Measurements from ENCODE around the gene POLA2.

POLA2 gene

DNA sequence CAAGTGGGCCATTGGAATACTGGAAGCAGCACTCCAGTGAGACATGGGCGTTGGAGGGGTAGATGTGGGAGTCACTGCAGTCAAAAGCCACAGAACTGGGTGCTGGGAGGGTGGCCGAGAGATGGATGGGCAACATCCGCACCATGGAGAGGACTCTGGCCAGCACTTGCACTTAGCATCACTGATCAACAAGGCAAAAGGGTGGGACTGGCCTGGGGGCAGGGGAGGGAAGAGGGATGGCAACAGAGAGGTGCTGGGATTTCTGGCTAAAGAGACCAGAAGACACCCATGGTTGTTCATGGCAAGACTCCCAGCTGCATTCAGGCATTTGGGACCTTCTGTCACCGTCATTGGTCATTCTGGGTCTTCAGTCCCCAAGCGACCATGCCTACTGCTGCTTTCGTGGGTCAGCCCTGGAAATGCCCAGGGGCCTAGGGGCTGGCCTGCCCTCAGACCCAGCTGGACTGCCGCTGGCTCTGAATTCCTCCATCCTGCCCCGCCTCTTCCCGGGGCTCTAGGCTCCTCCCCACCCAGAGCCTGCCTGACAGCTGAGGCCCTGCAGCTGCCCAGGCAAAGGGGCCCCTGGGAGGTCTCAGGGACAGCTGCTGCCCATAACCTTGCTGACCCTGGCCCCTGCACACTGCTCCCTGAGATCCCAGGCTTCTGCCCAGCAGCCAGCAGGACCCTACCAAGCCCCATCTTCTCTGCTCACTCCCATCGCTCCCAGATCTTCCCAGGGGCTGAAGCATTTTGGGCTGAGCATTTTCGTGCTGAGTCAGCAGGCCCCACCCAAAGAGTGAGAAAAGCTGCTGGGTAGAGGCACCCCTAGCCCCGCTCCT, 39.9 kb downstream of the POLA2 start:
- no peak for DNase-seq (ENCODE audit: extremely low read depth, insufficient read length)
- no peaks in the 10 kb centered on the region for H3K27me3 ChIP-seq (replicated peaks; ENCODE audit: control insufficient read depth, insufficient read depth, low read length)
- no peak overlapping the region for H3K4me3 ChIP-seq (replicated peaks; ENCODE audit: low read depth, low read length)
- H3K36me3 ChIP-seq (ENCODE audit: control insufficient read depth, insufficient read depth, low read length): peaks cover 17% of the 10 kb centered on the region
- TF ChIP-seq, protein P1, sequence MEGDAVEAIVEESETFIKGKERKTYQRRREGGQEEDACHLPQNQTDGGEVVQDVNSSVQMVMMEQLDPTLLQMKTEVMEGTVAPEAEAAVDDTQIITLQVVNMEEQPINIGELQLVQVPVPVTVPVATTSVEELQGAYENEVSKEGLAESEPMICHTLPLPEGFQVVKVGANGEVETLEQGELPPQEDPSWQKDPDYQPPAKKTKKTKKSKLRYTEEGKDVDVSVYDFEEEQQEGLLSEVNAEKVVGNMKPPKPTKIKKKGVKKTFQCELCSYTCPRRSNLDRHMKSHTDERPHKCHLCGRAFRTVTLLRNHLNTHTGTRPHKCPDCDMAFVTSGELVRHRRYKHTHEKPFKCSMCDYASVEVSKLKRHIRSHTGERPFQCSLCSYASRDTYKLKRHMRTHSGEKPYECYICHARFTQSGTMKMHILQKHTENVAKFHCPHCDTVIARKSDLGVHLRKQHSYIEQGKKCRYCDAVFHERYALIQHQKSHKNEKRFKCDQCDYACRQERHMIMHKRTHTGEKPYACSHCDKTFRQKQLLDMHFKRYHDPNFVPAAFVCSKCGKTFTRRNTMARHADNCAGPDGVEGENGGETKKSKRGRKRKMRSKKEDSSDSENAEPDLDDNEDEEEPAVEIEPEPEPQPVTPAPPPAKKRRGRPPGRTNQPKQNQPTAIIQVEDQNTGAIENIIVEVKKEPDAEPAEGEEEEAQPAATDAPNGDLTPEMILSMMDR (IDR thresholded peaks at IDR 0.05; ENCODE audit: insufficient read depth, low read length, poor library complexity, severe bottlenecking): no peak

DNA sequence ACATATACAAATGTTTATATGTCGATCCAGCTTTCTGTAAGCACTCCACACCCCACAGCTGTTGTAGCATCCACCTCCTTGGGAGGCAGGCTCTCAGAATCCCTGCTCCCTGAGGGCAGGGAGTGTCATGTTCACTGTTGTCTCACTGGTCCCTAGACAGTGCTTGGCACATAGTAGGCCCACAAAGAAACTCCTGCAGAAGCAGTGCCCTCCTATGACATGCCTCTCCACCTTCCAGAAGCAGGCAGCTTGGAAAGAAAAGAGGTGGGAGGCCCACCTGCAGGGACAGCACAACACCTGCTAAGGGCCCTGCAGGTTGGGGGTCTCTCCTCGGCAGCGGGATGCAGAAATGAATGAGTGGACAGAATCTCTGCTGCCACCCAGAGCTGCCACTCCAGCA, 41.8 kb downstream of the POLA2 start:
- no peak for DNase-seq (ENCODE audit: extremely low read depth, insufficient read length)
- H3K27me3 ChIP-seq (replicated peaks; ENCODE audit: control insufficient read depth, insufficient read depth, low read length): no peaks in the 10 kb centered on the region
- H3K4me3 ChIP-seq (replicated peaks; ENCODE audit: low read depth, low read length): no peak overlapping the region
- TF ChIP-seq, protein P1 (IDR thresholded peaks at IDR 0.05; ENCODE audit: insufficient read depth, low read length, poor library complexity, severe bottlenecking): no peak
- H3K36me3 ChIP-seq (ENCODE audit: control insufficient read depth, insufficient read depth, low read length): peaks cover 10% of the 10 kb centered on the region

DNA sequence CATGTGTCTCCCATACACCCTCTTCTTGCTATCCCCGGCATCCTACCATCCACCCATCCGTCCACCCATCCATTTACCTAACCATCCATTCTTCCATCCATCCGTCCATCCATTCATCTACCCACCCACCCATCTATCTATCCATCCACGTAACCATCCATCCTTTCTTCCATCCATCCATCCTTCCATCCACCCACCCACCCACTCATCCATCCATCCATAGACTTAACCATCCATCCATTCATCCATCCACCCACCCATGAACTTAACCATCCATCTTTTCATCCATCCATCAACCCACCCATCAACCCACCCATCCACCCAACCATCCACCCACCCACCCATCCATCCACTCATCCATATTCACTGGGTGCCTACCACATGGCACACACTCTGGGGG, 42.3 kb downstream of the POLA2 start:
- TF ChIP-seq, protein P1 (IDR thresholded peaks at IDR 0.05; ENCODE audit: insufficient read depth, low read length, poor library complexity, severe bottlenecking): no peak
- Histone ChIP-seq H3K27me3 (replicated peaks; ENCODE audit: control insufficient read depth, insufficient read depth, low read length) (no peaks in the 10 kb centered on the region), H3K36me3 (ENCODE audit: control insufficient read depth, insufficient read depth, low read length) (peaks cover 6% of the 10 kb centered on the region), H3K4me3 (replicated peaks; ENCODE audit: low read depth, low read length) (no peak overlapping the region)
- no peak for DNase-seq (ENCODE audit: extremely low read depth, insufficient read length)

DNA sequence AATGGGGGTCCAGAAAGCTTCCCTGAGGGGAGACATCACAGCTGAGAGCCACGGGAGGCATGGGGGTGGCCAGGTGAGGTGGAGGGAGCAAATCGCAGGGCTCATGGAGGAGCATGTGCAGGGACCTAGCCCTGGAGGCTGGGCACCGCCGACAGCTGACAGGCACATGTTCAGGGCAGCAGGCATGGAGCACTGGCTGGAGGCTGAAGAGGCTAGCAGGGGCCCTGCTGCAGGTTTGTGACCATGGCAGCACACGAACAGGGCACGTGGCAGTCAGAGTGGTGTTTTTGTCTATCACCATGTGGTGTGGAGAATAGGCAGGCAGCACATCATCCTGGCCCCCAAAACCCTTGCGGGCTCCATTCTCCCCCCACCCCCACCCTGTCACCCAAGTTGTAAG, 42.9 kb downstream of the POLA2 start:
- Histone ChIP-seq H3K36me3 (ENCODE audit: control insufficient read depth, insufficient read depth, low read length) (peaks cover 4% of the 10 kb centered on the region), H3K27me3 (replicated peaks; ENCODE audit: control insufficient read depth, insufficient read depth, low read length) (no peaks in the 10 kb centered on the region), H3K4me3 (replicated peaks; ENCODE audit: low read depth, low read length) (no peak overlapping the region)
- no peak for DNase-seq (ENCODE audit: extremely low read depth, insufficient read length)
- TF ChIP-seq, protein P1 (IDR thresholded peaks at IDR 0.05; ENCODE audit: insufficient read depth, low read length, poor library complexity, severe bottlenecking): no peak

DNA sequence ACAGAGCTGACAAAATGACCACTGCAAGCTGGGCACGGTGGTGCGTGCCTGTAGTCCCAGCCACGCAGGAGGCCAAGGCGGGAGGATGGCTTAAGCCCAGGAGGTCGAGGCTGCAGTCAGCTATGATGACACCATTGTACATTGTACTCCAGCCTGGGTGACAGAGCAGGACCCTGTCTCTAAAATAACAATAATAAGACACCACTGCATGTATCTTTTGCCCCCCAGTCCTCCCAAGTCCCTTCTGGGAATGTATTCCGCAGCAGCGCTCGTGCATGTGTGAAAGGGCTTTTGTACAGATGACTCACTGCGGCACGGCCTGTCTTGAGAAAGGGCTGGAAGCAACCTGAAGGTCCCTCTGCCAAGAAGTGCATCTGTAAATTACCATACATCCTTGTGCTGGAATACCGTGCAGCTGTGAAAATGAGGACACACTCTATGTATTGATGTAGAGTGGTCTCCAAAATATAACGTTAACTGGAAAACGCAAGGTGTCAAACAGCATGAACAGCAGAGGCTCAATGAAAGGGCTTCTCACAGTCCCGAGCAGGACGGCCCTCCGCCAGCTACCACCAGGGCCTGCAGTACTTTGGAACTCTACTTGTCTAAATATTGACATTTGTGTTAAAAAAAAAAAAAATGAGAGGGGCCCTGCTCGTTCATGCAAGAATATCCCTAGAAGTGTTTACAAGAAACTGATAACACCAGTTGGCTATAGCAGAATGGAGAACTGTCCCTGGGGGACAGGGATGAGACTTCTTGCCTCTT, 43.9 kb downstream of the POLA2 start:
- DNase-seq (ENCODE audit: extremely low read depth, insufficient read length): no peak
- Histone ChIP-seq H3K27me3 (replicated peaks; ENCODE audit: control insufficient read depth, insufficient read depth, low read length) (no peaks in the 10 kb centered on the region), H3K4me3 (replicated peaks; ENCODE audit: low read depth, low read length) (no peak overlapping the region), H3K36me3 (ENCODE audit: control insufficient read depth, insufficient read depth, low read length) (peaks cover 4% of the 10 kb centered on the region)
- TF ChIP-seq, protein P1 (IDR thresholded peaks at IDR 0.05; ENCODE audit: insufficient read depth, low read length, poor library complexity, severe bottlenecking): no peak

Measured in GM06990 (cell line).